Dendritic cell treated with granulocyte-macrophage colony-stimulating factor and Interleukin-4, amounts not matched to agents 40 ng/mL and 50 ng/mL, for 4 days (primary cell): ENCODE measurements around the gene CTNNA3.

Experiments used
- H3K27ac Mint-ChIP-seq: one replicate; pipeline ENCODE4 v1.8.0; 2022; ENCODE audit warnings: mild to moderate bottlenecking, mixed read lengths
- H3K27me3 Mint-ChIP-seq: one replicate; pipeline ENCODE4 v1.8.0; 2022; ENCODE audit warnings: mild to moderate bottlenecking, mixed read lengths
- H3K36me3 Mint-ChIP-seq: one replicate; pipeline ENCODE4 v1.8.0; 2022; ENCODE audit warnings: low read depth, mixed read lengths
- H3K4me1 Mint-ChIP-seq: one replicate; pipeline ENCODE4 v1.8.0; 2022; ENCODE audit warnings: low read depth, mixed read lengths
- H3K4me3 Mint-ChIP-seq: one replicate; pipeline ENCODE4 v1.8.0; 2022; ENCODE audit warnings: mild to moderate bottlenecking, moderate library complexity, mixed read lengths
- H3K9me3 Mint-ChIP-seq: one replicate; pipeline ENCODE4 v1.8.0; 2022; ENCODE audit warnings: mixed read lengths
- intact Hi-C: fragments of 100-400 bp; cut with micrococcal nuclease; formaldehyde crosslinking; loops from one replicate; pipeline ENCODE4 v1.15.0; 2022

The CTNNA3 gene

DNA sequence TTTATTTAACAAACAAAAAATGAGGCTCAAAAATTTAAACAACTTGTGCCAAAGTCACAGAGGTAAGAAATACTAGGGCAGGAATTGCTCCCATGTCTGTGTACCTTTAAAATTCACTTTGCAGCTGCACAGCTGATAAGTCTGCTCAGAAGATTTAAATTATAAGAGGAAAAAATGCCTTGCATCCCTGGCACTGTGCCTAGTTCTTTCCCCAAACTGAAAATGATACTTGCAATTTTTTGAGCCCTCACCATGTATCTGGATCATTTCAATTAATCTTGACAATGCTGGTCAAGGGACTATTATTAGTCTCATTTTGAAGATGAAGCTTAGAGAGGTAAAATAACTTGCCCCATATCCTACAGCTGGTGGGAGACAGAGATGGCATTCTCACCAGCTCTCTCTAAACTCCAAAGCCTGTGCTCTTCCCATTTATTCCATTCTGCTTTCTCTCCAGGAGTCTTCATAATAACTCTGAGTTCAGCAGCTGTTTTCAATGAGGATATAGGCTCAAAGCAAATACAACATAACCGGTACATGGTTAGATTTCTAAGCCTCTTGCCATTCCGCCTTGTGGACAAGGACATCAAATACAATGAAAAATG lies 1120.6 kb downstream of the CTNNA3 start:
- Mint-ChIP-seq H3K27me3 (no peaks in the 10 kb centered on the region), H3K4me3 (no peak overlapping the region), H3K9me3 (peaks cover 8% of the 10 kb centered on the region), H3K4me1 (no peaks in the 10 kb centered on the region), H3K36me3 (no peaks in the 10 kb centered on the region), H3K27ac (no peak overlapping the region)
- intact Hi-C loops = no loop called here

DNA sequence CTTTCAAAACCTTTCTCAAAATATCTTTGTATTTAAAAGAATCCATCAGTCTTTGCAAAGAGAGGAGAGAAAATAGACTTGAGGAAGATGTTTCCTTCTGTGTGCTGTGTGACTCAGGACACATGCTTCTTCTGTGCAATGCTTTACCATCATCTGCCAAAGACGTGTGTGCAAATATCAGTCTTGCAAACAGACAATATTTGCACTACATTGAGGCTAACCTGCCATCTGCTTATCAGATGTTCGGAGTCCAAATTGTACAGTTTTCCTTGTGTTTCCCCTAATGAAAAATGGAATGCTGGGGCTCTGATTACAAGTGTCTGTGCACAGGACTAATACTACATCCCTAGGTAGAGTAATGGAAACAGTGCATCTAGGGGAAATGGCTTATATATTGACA lies 1123.3 kb downstream of the CTNNA3 start:
- Mint-ChIP-seq H3K4me1 (no peaks in the 10 kb centered on the region), H3K9me3 (peaks cover 5% of the 10 kb centered on the region), H3K36me3 (no peaks in the 10 kb centered on the region)

DNA sequence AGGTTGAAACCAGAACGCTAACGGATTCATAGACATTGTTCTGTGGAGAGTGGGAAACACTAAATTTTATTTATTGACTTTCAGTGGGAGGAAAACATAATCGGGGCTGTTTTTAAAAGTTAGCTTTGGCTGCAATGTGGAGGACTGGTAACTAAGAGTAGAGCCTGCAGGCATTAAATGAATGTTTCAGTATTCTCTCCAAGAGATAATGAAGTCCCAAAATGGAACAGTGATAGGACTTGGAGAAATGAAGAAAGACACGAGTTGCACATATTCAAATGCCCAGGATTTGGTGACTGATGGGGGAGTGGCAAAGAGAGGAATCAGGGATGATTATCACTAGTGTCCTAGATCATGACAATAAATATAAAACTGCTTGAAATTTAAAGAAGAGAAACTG lies 1130.0 kb downstream of the CTNNA3 start:
- Mint-ChIP-seq H3K4me3 (no peak overlapping the region), H3K27me3 (no peaks in the 10 kb centered on the region), H3K4me1 (no peaks in the 10 kb centered on the region), H3K9me3 (no peaks in the 10 kb centered on the region), H3K36me3 (no peaks in the 10 kb centered on the region), H3K27ac (no peak overlapping the region)
- intact Hi-C loops = no loop called here

More for the DNA sequence above, 1123.3 kb downstream of the CTNNA3 start:
- intact Hi-C loops = no loop called here
- no peaks in the 10 kb centered on the region for H3K27me3 Mint-ChIP-seq
- no peak overlapping the region for H3K27ac Mint-ChIP-seq
- H3K4me3 Mint-ChIP-seq = no peak overlapping the region

- Mint-ChIP-seq H3K36me3 (no peaks in the 10 kb centered on the region), H3K9me3 (peaks cover 6% of the 10 kb centered on the region)
- intact Hi-C loops = no loop called here
Observed at GRCh38 chr10:66564287-66564686, 1131.7 kb downstream of the CTNNA3 start.

GRCh38 chr10:66555061-66555460 lies 1140.9 kb downstream of the CTNNA3 start:
- H3K27ac Mint-ChIP-seq = no peak overlapping the region
- H3K36me3 Mint-ChIP-seq = no peaks in the 10 kb centered on the region
- peaks cover 22% of the 10 kb centered on the region for H3K9me3 Mint-ChIP-seq
- no peak overlapping the region for H3K4me3 Mint-ChIP-seq
- intact Hi-C loops = no loop called here
- H3K27me3 Mint-ChIP-seq = no peaks in the 10 kb centered on the region
- H3K4me1 Mint-ChIP-seq = no peaks in the 10 kb centered on the region

More at GRCh38 chr10:66564287-66564686, 1131.7 kb downstream of the CTNNA3 start:
- H3K4me3 Mint-ChIP-seq = no peak overlapping the region
- no peak overlapping the region for H3K27ac Mint-ChIP-seq
- H3K4me1 Mint-ChIP-seq = no peaks in the 10 kb centered on the region
- no peaks in the 10 kb centered on the region for H3K27me3 Mint-ChIP-seq

GRCh38 chr10:66552331-66552730 lies 1143.7 kb downstream of the CTNNA3 start:
- Mint-ChIP-seq H3K9me3 (peaks cover 16% of the 10 kb centered on the region), H3K36me3 (no peaks in the 10 kb centered on the region), H3K27me3 (no peaks in the 10 kb centered on the region), H3K27ac (no peak overlapping the region), H3K4me3 (no peak overlapping the region), H3K4me1 (no peaks in the 10 kb centered on the region)
- intact Hi-C loops = no loop called here

DNA sequence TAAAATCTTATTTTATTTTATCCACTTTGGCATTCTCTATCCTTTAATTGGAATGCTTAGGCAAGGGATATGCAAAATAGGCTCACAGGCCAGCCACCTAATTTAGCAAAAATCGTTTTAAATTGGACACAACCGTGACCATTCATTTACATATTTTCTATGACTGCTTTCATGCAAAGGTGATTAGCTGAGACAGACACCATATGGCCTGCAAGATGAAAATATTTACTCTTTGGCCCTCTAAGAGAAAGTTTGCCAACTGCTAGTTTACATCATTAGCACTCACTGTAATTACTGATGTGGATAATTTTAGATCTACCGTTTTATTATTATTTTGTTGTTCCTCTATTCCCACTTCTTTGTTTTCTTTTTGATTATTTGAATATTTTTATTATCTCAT lies 1145.6 kb downstream of the CTNNA3 start:
- Mint-ChIP-seq H3K4me1 (no peaks in the 10 kb centered on the region), H3K27ac (no peak overlapping the region), H3K9me3 (peaks cover 5% of the 10 kb centered on the region), H3K27me3 (no peaks in the 10 kb centered on the region), H3K4me3 (no peak overlapping the region), H3K36me3 (no peaks in the 10 kb centered on the region)
- intact Hi-C loops = no loop called here

GRCh38 chr10:66538908-66539307 lies 1157.1 kb downstream of the CTNNA3 start:
- H3K36me3 Mint-ChIP-seq = no peaks in the 10 kb centered on the region

GRCh38 chr10:66538371-66538770 lies 1157.6 kb downstream of the CTNNA3 start:
- no peaks in the 10 kb centered on the region for H3K36me3 Mint-ChIP-seq
- H3K9me3 Mint-ChIP-seq = peaks cover 13% of the 10 kb centered on the region
- no peak overlapping the region for H3K4me3 Mint-ChIP-seq
- intact Hi-C loops = no loop called here
- no peak overlapping the region for H3K27ac Mint-ChIP-seq
- no peaks in the 10 kb centered on the region for H3K27me3 Mint-ChIP-seq
- no peaks in the 10 kb centered on the region for H3K4me1 Mint-ChIP-seq

More at GRCh38 chr10:66538908-66539307, 1157.1 kb downstream of the CTNNA3 start:
- intact Hi-C loops = no loop called here
- no peaks in the 10 kb centered on the region for H3K4me1 Mint-ChIP-seq
- H3K9me3 Mint-ChIP-seq = peaks cover 12% of the 10 kb centered on the region
- no peak overlapping the region for H3K4me3 Mint-ChIP-seq
- H3K27ac Mint-ChIP-seq = no peak overlapping the region
- H3K27me3 Mint-ChIP-seq = no peaks in the 10 kb centered on the region

- Mint-ChIP-seq H3K4me3 (no peak overlapping the region), H3K36me3 (no peaks in the 10 kb centered on the region), H3K4me1 (no peaks in the 10 kb centered on the region), H3K9me3 (peaks cover 23% of the 10 kb centered on the region), H3K27me3 (no peaks in the 10 kb centered on the region), H3K27ac (no peak overlapping the region)
- intact Hi-C loops = no loop called here
Observed at GRCh38 chr10:66537186-66537585, 1158.8 kb downstream of the CTNNA3 start.

- H3K27me3 Mint-ChIP-seq = no peaks in the 10 kb centered on the region
- H3K4me1 Mint-ChIP-seq = no peaks in the 10 kb centered on the region
- H3K27ac Mint-ChIP-seq = no peak overlapping the region
- intact Hi-C loops = no loop called here
- no peak overlapping the region for H3K4me3 Mint-ChIP-seq
- no peaks in the 10 kb centered on the region for H3K36me3 Mint-ChIP-seq
- H3K9me3 Mint-ChIP-seq = peaks cover 27% of the 10 kb centered on the region
Observed at GRCh38 chr10:66535439-66535838, 1160.6 kb downstream of the CTNNA3 start.

- H3K4me1 Mint-ChIP-seq = no peaks in the 10 kb centered on the region
- H3K4me3 Mint-ChIP-seq = no peak overlapping the region
- H3K9me3 Mint-ChIP-seq = peaks cover 31% of the 10 kb centered on the region
- intact Hi-C loops = no loop called here
- no peaks in the 10 kb centered on the region for H3K36me3 Mint-ChIP-seq
- no peaks in the 10 kb centered on the region for H3K27me3 Mint-ChIP-seq
- no peak overlapping the region for H3K27ac Mint-ChIP-seq
Observed at GRCh38 chr10:66534866-66535265, 1161.1 kb downstream of the CTNNA3 start.

DNA sequence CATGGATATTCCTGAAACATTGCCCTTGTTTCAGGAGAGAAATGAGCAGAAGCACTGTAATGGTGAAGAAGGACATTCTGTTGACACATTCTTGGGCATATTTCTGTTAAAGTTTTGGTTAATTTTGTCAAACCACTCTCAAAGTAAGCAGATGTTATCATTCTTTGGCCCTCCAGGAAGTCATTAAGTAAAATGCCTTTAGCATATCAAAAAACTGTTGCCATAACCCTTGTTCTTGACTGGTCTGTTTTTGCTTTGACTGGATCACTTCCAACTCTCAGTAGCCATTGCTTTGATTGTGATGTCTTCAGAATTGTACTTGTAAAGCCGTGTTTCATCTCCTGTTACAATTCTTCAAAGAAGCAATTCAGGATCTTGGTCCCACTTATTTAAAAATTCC lies 1174.5 kb downstream of the CTNNA3 start:
- intact Hi-C loops = no loop called here
- no peaks in the 10 kb centered on the region for H3K36me3 Mint-ChIP-seq
- no peaks in the 10 kb centered on the region for H3K9me3 Mint-ChIP-seq
- no peak overlapping the region for H3K27ac Mint-ChIP-seq
- H3K4me1 Mint-ChIP-seq = no peaks in the 10 kb centered on the region
- H3K27me3 Mint-ChIP-seq = no peaks in the 10 kb centered on the region
- H3K4me3 Mint-ChIP-seq = no peak overlapping the region

- Mint-ChIP-seq H3K27ac (no peak overlapping the region), H3K9me3 (no peaks in the 10 kb centered on the region), H3K4me1 (no peaks in the 10 kb centered on the region), H3K4me3 (no peak overlapping the region), H3K27me3 (no peaks in the 10 kb centered on the region), H3K36me3 (no peaks in the 10 kb centered on the region)
- intact Hi-C loops = no loop called here
Observed at GRCh38 chr10:66519616-66520015, 1176.4 kb downstream of the CTNNA3 start.

GRCh38 chr10:66514666-66515065 lies 1181.3 kb downstream of the CTNNA3 start:
- no peaks in the 10 kb centered on the region for H3K4me1 Mint-ChIP-seq

More at GRCh38 chr10:66514666-66515065, 1181.3 kb downstream of the CTNNA3 start:
- H3K27ac Mint-ChIP-seq = no peak overlapping the region
- H3K36me3 Mint-ChIP-seq = no peaks in the 10 kb centered on the region
- intact Hi-C loops = no loop called here
- H3K4me3 Mint-ChIP-seq = no peak overlapping the region
- H3K27me3 Mint-ChIP-seq = no peaks in the 10 kb centered on the region
- no peaks in the 10 kb centered on the region for H3K9me3 Mint-ChIP-seq
